ENCODE data around the gene MYH16.
"Not testable (repeated sequence)": the region's sequence is repeated elsewhere in the genome, so short reads cannot be mapped to it uniquely, and the experiment has no call there.

The MYH16 gene

DNA sequence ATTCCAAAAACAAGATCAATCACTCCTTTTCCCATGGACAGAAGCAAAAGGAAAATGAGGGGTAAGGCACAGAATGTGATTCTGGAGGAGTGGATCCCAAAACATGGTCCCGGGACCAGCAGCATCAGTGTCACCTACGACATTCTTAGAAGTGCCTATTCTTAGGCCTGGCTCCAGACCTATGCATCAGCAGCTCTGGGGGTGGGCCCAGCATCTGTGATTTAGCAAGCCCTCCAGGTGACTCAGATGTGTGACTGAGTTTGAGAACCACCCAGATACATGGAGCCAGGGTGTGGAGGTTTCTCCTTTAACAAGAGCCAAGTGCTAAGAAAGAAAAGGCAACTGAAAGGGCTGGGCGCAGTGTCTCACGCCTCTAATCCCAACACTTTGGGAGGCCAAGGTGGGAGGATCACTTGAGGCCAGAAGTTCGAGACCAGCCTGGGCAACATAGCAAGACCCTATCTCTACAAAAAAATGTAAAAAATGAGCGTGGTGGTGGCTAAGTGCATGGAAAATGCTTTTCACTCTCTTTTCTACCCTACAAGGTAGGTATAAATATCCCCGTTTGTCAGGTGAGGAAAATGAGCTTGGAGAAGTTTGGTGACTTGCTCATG lies 35.9 kb downstream of the MYH16 start:
- no peak for DNase-seq

DNA sequence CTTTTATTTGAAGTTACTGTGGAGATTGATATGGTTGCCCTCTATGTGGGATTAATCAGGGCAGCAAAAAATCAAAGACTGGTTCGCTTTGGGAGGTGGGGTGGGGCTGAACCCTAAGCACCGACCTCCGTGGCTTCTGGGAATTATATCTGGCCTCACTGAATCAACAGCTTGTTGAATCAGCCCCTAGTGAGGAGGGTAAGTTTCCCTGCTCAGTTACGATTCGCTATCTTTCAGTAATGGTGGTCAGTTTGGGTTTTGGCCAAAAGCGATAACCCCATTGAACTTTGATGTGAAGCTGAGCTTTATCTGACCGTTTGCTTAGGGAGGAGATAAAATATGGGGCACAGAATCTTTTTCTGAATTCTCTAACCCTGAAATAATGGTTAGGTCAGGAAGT lies 36.5 kb downstream of the MYH16 start:
- no peak for DNase-seq

DNA sequence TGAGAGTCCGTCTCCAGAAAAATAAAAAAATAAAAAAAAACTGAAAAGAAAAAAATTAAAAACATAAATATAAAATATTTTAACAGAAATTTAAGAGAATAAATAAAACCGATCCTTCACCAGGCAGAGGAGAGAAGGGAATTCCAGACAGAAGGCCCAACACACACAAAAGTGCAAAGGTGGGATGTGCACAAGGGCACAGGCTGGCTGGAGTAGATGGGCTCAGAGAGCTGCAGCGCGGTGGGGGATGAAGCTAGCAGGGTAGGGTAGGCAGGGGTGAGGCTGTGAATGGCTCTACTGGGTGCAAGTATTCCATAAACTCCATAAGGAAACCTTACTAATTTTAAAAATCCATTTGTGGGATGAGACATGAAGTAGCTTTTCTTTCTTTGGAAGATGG lies 37.4 kb downstream of the MYH16 start:
- no peak for DNase-seq

DNA sequence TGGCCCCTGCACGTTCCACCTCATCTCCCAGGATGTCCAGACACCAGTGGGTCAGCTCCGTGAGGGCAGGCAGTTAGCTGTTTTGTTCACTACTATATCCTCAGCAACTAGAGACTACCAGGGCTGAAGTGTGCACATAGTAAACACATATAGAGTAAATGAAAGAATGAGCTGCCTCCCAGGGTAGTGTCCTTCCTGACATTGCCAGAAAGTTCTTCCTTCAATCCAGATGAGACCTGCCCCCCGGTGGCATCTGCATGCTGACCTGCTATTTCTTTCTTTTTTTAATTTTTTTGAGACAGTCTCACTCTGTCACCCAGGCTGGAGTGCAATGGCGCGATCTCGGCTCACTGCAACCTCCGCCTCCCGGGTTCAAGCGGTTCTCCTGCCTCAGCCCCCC lies 39.1 kb downstream of the MYH16 start:
- peak; percentile 19 for DNase-seq

DNA sequence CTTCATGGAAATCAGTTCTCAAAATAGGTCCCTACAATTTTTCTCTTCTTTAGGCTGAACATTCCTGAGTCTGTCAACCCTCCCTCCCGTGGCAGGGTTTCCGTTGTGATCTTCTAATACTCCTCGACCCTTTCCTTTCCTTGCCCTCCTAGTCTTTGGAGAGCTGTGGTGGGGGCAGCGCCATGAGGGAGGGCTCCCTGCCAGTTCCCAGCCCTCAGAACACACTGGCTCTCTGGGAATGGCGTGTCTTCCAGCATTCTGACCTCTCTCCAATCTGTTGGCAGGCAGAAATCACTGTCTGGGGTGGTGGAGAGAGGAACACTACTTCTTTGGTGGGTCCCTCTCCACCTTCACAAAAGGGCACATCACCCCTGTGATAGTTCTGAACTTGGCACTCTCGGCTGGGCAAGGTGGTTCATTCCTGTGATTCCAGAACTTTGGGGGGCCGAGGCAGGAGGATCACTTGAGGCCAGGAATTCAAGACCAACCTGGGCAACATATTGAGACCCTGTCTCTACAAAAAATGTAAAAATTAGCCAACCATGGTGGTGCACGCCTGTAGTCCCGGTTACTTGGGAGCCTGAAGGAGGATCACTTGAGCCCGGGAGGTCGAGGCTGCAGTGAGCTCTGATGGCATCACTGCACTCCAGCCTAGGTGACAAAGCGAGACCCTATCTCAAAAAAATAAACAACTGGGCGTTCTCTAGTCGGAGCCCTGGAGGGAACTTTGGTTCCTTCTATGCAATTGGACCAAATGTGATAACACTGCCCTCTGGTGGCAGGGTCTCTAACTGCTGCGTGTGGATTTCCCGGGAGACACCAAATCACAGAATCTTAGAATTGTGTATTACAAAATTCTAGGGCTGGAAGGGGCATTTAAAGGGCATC lies 39.9 kb downstream of the MYH16 start:
- peak; percentile 77 for DNase-seq

DNA sequence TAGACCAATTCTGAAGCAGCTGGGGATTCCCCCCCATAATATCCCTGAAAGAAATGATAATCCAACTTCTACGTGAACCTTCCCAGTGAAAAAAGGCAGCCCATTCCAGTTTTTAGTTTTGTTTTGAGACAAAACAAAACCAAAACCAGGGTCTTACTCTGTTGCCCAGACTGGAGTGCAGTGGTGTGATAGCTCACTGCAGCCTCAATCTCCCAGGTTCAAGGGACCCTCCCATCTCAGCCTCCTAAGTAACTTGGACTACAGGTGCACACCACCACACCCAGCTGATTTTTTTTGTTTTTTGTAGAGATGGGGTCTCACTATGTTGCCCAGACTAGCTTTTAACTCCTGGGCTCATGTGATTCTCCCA lies 40.5 kb downstream of the MYH16 start:
- DNase-seq, result peak; percentile 20

DNA sequence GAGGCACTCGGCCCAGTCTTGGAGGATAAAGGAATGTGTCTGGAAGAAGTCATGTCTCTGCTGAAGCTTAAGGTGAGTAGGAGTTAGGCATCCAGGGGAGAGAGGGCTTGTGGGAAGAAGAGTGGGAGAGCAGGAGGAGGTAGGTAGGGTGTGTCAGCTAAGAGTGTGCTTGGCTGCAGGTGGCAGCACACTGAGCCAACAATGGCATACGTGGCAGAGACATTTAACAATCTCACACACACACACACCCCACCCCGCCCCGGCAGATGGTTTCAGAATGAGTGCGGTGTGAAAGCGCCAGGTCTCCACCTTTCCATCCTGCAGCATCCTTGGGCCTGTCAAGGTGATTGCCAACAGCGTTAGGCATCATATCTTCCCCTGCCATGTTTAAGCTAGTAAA lies 41.9 kb downstream of the MYH16 start:
- no peak for DNase-seq

DNA sequence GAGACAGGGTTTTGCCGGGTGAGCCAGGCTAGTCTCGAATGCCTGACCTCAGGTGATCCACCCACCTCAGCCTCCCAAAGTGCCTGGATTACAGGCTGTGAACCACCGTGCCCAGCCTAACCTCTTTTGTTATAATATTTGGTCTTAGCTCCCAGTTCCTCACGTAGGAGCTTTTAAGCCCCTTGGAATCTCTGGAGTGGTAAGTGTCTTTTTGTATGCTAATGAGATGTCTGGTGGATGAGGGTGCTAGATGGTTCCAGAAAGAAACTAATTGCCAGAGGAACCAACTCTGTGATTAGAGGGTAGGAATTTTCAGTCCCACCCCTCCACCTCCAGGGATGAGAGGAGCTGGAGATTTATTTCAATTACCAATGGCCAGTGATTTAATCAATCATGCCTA lies 47.7 kb downstream of the MYH16 start:
- DNase-seq, result no peak

DNA sequence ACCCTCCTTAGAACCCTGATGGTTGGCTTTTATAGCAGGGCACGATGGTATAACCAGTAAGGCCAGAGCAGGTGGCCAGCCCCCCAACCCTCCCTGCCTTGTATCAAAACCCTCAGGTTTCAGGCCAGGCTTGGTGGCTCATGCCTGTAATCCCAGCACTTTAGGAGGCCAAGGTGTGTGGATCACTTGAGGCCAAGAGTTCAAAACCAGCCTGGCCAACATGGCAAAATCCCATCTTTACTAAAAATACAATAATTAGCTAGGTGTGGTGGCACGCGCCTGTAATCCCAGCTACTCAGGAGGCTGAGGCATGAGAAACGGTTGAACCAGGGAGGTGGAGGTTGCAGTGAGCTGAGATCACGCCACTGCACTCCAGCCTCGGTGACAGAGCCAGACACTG lies 50.0 kb downstream of the MYH16 start:
- DNase-seq, result not testable (repeated sequence)

DNA sequence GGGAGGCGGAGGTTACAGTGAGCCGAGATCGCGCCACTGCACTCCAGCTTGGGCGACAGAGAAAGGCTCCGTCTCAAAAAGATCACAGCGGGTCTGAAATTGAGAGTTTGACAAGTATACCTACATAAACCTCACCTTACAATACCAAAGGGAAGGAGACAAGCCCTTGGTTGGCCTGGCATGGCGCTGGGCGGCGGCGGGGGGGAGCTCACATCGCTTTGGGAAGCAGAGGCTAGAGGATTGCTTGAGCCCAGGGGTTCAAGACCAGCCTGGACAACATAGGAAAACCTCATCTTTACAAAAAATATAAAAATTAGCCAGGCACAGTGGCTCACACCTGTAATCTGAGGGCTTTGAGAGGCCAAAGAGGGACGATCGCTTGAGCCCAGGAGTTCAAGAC lies 51.9 kb downstream of the MYH16 start:
- DNase-seq, result no peak

DNA sequence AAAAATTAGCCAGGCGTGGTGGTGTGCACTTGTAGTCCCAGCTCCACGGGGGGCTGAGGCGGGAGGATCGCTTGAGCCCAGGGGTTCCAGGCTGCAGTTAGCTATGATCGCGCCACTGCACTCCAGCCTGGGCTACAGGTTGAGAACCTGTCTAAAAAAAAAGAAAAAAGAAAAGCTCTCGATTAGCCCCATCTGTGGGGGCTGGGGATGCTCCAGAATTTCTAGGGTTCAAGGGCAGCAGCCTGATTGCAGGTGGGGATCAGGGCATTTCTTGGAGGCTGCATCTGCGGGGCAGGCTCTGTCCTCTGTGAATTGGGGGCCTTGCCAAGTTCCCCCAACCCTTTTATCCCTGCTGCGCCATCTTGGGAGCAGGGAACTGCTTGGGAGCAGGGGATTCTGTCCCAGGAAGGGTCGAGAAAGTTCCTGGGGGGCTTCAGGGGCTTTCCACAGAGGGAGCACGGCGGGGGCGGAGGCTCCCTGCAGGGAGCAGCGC lies 52.4 kb downstream of the MYH16 start:
- no peak for DNase-seq

DNA sequence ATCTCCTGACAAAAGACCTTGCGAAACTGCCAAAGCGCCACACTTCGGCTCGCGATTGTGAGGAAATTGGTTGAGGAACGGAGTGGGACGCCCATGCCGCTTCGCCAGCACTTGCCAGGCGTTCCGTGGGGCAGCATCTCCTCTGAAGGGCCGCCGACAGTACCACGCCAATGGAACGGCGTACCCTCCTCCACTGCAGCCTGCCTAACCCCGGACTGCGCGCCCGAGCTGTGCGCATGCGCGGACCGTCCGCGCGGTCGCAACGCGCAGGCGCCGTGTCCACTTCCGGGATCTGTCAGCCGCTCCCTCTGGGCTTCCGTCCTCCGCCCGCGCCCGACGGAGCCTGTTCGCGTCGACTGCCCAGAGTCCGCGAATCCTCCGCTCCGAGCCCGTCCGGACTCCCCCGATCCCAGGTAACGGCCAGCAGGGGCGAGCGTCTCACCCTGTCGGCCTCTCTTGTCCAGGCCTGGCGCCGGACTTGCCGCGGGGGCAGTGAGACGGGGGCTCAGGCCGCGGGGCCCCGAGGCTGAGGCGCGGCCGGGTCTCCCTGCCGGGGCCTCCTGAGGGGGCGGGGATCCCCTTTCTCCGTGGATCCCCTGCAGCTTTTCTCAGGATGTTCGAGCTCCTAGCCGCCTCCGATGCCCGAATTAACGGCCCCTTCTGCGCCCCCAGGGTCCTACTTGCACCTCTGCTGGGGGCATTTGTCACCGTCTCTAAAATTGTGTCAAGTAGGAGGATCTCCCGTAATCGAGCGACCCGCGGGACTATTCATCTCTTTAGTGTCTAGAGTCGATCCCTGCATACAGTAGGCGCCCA lies 53.2 kb downstream of the MYH16 start, which contains the start of gene ARPC1A:
Gene ARPC1A (plus strand): TSS at position 307 of the 816 bp plus-strand sequence. CDS start 7,456 bp downstream, outside the sequence.
- peak; percentile 97 for DNase-seq

DNA sequence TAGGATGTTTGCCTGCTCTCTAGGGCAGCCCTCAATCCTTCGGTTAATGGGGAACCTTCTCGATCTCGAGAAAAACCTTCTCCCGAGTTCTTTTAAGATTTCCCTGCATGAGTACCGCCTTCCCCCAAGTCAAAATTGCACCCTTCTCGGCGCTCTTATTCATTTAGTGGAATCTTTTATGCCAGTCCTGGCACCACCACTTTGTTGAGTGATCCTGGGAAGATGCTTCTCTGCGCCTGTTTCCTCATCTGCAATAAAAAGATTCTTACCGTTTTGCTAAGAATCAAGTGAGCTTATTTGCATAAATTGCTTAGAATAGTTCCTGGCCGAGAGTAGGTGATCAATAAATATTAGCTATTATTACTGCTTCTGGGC lies 53.8 kb downstream of the MYH16 start:
- no peak for DNase-seq

DNA sequence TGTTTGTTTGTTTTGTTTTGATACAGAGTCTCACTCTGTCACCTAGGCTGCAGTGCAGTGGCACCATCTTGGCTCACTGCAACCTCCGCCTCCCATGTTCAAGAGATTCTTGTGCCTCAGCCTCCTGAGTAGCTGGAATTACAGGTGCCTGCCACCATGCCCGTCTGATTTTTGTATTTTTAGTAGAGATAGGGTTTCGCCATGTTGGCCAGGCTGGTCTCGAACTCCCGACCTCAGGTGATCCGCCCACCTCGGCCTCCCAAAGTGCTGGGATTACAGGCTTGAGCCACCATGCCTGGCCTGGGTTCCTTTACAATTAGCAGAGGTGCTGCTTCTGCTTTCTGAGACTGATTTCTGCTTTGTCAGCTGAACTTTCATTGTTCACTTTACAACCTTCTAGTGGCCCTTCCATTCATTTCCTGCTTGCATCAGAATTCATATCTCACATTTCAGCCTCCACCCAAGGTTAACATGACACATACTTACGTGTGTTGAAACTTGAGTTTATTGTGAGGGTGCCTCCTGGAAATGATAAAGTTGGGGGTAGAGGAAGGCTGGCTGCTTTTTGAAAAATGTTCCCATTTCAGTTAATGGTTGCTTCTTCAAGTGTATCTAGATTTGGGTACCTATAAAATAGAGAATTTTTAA lies 57.8 kb downstream of the MYH16 start:
- DNase-seq, result not testable (repeated sequence)

DNA sequence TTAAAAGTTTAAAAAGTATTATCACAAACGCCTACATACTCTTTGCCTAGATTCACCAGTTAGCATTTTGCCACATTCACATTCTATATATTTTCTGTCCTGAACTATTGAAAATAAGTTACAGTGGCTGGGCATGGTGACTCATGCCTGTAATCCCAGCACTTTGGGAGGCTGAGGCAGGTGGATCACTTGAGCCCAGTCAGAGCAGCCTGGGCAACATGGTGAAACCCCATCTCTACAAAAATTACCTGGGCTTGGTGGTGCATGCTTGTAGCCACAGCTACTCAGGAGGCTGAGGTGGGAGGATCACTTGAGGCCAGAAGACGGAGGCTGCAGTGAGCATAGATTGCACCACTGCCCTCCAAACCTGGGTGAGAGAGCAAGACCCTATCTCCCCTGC lies 58.4 kb downstream of the MYH16 start:
- no peak for DNase-seq

DNA sequence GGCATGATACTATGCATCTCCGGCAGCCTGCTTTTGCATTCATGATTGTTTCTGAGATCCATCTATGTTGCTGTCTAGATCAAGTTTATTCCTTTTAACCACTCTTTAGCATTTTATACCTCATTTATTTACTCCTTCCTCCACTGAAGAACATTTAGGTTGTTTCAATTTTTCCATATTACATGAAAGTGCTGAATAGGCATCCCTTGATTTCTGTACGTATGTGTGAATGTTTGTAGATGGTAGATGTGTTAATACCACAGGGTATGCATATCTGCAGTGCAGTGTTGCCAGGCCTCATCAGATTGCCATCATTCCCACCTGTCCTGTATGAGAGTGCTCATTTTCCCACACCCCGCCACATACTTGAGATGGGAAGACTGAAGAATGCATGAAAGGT lies 67.0 kb downstream of the MYH16 start:
- no peak for DNase-seq

DNA sequence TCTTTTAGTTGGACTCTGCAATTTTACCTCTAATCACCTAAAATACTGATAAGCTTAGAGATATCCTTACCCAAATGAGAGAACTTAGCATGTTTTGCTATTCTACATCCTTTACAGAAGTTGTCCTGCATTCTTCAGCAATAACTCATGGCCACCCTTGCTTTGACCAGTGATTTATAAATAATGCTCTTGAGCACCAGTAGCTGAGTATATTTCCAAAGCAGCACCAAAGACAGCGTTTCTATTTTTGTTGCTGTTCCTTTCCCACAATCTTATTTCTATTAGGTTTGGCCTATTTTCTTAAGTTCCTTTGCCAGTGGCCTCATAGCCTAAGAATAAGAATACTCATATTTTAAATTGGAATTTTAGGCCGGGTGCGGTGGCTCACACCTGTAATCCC lies 68.0 kb downstream of the MYH16 start:
- no peak for DNase-seq

DNA sequence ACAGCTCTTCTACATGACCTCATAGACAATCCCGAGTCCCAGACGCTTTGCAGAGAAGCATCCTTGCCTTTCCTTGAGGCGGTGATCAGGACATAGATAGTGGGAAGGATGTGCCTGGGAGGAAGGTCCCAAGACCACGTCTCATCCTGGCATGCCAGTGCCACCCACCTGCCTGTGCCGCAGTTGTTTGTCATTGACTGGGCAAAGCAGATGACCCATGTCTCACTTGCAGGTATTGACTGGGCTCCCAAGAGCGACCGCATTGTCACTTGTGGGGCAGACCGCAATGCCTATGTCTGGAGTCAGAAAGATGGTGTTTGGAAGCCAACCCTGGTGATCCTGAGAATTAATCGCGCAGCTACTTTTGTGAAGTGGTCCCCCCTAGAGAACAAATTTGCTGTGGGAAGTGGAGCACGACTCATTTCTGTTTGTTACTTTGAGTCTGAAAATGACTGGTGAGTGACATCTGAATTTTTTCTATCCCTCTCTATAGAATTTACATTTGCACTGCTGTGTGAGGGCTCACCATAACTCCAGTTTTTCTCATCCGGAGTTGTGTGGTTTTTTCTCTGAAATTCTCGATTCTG lies 71.5 kb downstream of the MYH16 start:
- no peak for DNase-seq

DNA sequence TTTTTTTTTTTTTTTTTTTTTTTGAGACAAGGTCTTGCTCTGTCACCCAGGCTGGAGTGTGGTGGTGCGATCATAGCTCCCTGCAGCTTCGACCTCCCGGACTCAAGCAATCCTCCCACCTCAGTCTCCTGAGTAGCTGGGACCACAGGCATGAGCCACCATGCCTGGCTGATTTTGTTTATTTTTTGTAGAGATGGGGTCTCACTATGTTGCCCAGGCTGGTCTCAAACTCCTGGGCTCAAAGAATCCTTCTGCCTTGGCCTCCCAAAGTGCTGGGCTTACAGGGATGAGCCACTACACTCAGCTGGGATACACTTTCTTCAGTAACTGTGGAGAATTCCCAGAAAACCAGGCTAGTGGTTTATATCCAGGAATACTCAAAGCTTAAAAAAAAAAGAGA lies 78.0 kb downstream of the MYH16 start:
- DNase-seq, result not testable (repeated sequence)

DNA sequence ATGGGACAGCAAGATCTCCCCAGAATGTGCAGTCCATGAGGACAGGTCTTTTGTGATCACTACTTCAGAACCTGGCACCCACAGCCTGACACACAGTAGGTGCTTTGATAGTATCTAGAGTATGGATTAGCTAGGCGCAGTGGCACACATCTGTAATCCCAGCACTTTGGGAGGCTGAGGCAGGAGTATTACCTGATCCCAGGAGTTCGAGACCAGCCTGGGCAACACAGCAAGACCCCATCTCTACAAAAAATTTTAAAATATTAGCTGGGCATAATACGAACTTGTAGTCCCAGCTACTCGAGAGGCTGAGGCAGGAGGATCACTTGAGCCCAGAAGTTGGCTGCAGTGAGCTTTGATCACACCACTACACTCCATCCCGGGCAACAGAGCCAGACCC lies 79.6 kb downstream of the MYH16 start:
- DNase-seq, result no peak

DNA sequence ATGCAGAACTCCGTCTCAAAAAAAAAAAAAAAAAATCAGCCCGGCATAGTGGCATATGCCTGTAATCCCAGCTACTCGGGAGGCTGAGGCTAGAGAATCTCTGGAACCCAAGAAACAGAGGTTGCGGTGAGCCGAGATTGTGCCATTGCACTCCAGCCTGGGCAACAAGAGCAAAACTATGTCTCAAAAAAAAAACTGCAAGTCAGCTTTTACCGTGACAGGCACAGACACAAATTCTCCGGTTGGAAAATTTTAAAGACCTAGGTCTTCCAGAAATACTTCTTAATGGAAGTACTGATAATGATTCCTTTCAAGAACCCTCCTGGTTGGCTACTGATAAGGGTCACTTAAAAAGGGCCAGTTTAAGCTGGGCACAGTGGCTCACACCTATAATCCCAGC lies 82.5 kb downstream of the MYH16 start:
- DNase-seq, result no peak

DNA sequence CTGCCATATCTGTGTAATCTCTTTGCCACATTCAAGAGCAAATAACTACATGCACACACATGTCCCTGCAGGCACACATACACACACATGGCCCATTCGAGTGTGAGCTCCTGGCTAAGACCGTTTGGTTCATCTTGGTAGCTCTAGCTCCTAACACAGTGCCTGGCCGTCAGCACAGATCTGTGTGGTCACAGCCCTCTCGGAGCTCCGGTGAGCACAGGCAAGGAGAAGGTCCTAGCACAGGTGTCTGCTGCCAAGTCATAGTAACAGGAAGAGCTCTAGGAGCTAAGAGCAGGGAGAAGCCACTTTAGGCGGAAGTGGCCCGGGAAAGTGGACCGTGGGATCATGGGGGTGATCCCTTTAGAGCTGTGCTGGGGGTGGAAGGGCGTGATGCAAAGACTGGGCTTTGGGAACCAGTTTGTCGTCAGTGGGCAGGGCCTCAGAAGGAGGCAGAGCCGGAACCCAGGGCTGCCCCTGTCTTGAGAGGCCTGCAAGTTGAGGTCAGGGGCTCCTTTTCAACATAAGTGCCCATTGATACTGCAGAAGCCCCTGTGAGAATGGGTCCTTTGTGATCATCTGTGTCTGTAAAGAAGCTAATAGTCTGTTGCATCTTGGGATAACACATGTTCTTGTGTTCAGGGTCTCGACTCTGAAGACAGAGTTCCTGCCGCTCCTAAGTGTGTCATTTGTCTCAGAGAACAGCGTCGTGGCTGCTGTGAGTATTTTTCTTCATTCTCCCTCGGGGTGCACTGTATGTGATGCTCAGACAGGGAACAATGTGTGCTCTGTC lies 85.3 kb downstream of the MYH16 start:
- peak; percentile 78 for DNase-seq
